GM23338 (cell line): ENCODE measurements around the gene ZNF281. TPM values are rescaled to one million over a fixed set of nuclear protein-coding genes. Genes with fewer than 3 reads are reported as not detected.

ENCODE experiments used
- ATAC-seq: fragments of 200-7000 bp; cut with Tn5 transposase; 3 replicates; pipeline ENCODE4 v1.9.1; 2020
- DNase-seq: peaks from one replicate; pipeline ENCODE4 v3.0.0-alpha.2; 2015; ENCODE audit warnings: low spot score
- H2AFZ ChIP-seq: fragments of 200-600 bp; sonication (generic); 2 replicates; pipeline ENCODE4 v1.8.0; 2016; ENCODE audit warnings: antibody characterized with exemption, mild to moderate bottlenecking, moderate library complexity
- H3F3A ChIP-seq: fragments of 200-600 bp; sonication (generic); replicated peaks from 2 replicates; pipeline ENCODE4 v1.8.0; 2017; ENCODE audit warnings: antibody characterized with exemption, mixed run types, low read depth
- H3K27ac ChIP-seq: fragments of 200-600 bp; sonication (generic); 2 replicates; pipeline ENCODE4 v1.6.1; 2016; ENCODE audit warnings: low read depth
- H3K27me3 ChIP-seq: fragments of 200-600 bp; sonication (generic); 2 replicates; pipeline ENCODE4 v1.8.0; 2016; ENCODE audit warnings: mild to moderate bottlenecking, mixed run types, moderate library complexity; ENCODE audit not compliant: insufficient read depth
- H3K36me3 ChIP-seq: fragments of 200-600 bp; sonication (generic); 2 replicates; pipeline ENCODE4 v1.8.0; 2016; ENCODE audit warnings: mild to moderate bottlenecking; ENCODE audit not compliant: insufficient read depth
- H3K4me1 ChIP-seq: fragments of 200-600 bp; sonication (generic); 2 replicates; pipeline ENCODE4 v1.8.0; 2016; ENCODE audit warnings: mild to moderate bottlenecking, moderate library complexity; ENCODE audit not compliant: insufficient read depth
- H3K4me2 ChIP-seq: fragments of 200-600 bp; sonication (generic); 2 replicates; pipeline ENCODE4 v1.7.1; 2017; ENCODE audit warnings: mixed run types
- H3K4me3 ChIP-seq: fragments of 200-600 bp; sonication (generic); 2 replicates; pipeline ENCODE4 v1.6.1; 2016; ENCODE audit warnings: mixed run types
- H3K79me2 ChIP-seq: fragments of 200-600 bp; sonication (generic); replicated peaks from 2 replicates; pipeline ENCODE4 v1.8.0; 2017; ENCODE audit warnings: mild to moderate bottlenecking; ENCODE audit not compliant: insufficient read depth
- H3K9me2 ChIP-seq: fragments of 200-600 bp; sonication (generic); 2 replicates; pipeline ENCODE4 v1.8.0; 2017; ENCODE audit not compliant: insufficient read depth
- H4K20me1 ChIP-seq: fragments of 200-600 bp; sonication (generic); replicated peaks from 2 replicates; pipeline ENCODE4 v1.8.0; 2017; ENCODE audit warnings: mild to moderate bottlenecking; ENCODE audit not compliant: insufficient read depth
- H3K27ac Mint-ChIP-seq: 2 replicates; pipeline ENCODE4 v1.8.0; 2020; ENCODE audit warnings: inconsistent platforms, mild to moderate bottlenecking, moderate library complexity, mixed read lengths
- H3K27me3 Mint-ChIP-seq: 3 replicates; pipeline ENCODE4 v1.8.0; 2022; ENCODE audit warnings: low read depth, mild to moderate bottlenecking, moderate library complexity, mixed read lengths, inconsistent platforms; ENCODE audit not compliant: insufficient read depth, poor library complexity
- H3K36me3 Mint-ChIP-seq: 3 replicates; pipeline ENCODE4 v1.8.0; 2021; ENCODE audit warnings: low read depth, mild to moderate bottlenecking, inconsistent platforms, moderate library complexity, mixed read lengths
- H3K4me1 Mint-ChIP-seq: 3 replicates; pipeline ENCODE4 v1.8.0; 2020; ENCODE audit warnings: mild to moderate bottlenecking, inconsistent platforms, mixed read lengths
- H3K4me3 Mint-ChIP-seq: 3 replicates; pipeline ENCODE4 v1.8.0; 2021; ENCODE audit warnings: moderate library complexity, mild to moderate bottlenecking, inconsistent platforms, mixed read lengths
- H3K9me3 Mint-ChIP-seq: 3 replicates; pipeline ENCODE4 v1.8.0; 2020; ENCODE audit warnings: moderate library complexity, mild to moderate bottlenecking, inconsistent platforms, mixed read lengths
- ETS1 ChIP-seq: IDR thresholded peaks from 2 replicates; pipeline ENCODE4 v1.6.1; 2016; ENCODE audit warnings: antibody characterized with exemption
- ZNF114 ChIP-seq: fragments of 250-450 bp; sonication (Bioruptor Pico); IDR thresholded peaks from 2 replicates; pipeline ENCODE4 v1.5.0; 2020; ENCODE audit warnings: mild to moderate bottlenecking, moderate library complexity
- ZNF462 ChIP-seq: fragments of 250-450 bp; sonication (Bioruptor Pico); IDR thresholded peaks from 2 replicates; pipeline ENCODE4 v1.5.0; 2020; ENCODE audit warnings: mild to moderate bottlenecking, moderate library complexity
- polyA plus RNA-seq: library from polyadenylated mRNA; unstranded; fragments of >200 nt; fragmentation: Nextera tagmentation; extraction: Ambion mirVana; gene quantifications from 2 replicates; pipeline ENCODE4 v1.2.1, GENCODE V29; 2016
- total RNA-seq: library from RNA; depleted of rRNA; stranded (reverse); fragments of >200 nt; shearing (Covaris generic); gene quantifications from 2 replicates; pipeline ENCODE4 v1.2.3, GENCODE V29; 2014

ZNF281 gene
- total and polyA plus RNA-seq, 2 experiments from 2014 or later: 62.1 to 79.3 TPM

GRCh38 chr1:200428482-200429205 is 18.8 kb upstream of the ZNF281 start:
- ATAC-seq (no peak), DNase-seq (no peak)
- Histone ChIP-seq H3K4me3 (no peak overlapping the region), H3K27me3 (no peaks in the 10 kb centered on the region), H3K4me1 (no peaks in the 10 kb centered on the region), H3K79me2 (peaks cover 76% of the 10 kb centered on the region), H3F3A (peaks cover 7% of the 10 kb centered on the region), H3K4me2 (no peak overlapping the region), H4K20me1 (peaks cover 13% of the 10 kb centered on the region; the same call in 1 of the 2 replicates), H3K36me3 (0 out of 2 replicates have a peak, but pooled peaks cover 10% of the 10 kb centered on the region), H3K9me2 (no peaks in the 10 kb centered on the region), H2AFZ (no peak overlapping the region), H3K27ac (no peak overlapping the region)
- Mint-ChIP-seq H3K4me3 (no peak overlapping the region), H3K36me3 (peaks cover 43% of the 10 kb centered on the region), H3K27me3 (peaks cover 4% of the 10 kb centered on the region), H3K4me1 (no peaks in the 10 kb centered on the region; the same call in 2 of the 3 replicates), H3K9me3 (no peaks in the 10 kb centered on the region), H3K27ac (0 out of 2 replicates have a peak overlapping the region, but pooled peaks have one; percentile 44)
- TF ChIP-seq ZNF462 (CRISPR knock-in tag) (no peak), ETS1 (no peak), ZNF114 (CRISPR knock-in tag) (no peak)
